Hepatocyte (in vitro differentiated cells): ENCODE measurements around the gene TRABD. TPM values are rescaled to one million over a fixed set of nuclear protein-coding genes. Genes with fewer than 3 reads are reported as not detected.

Experiments used
- DNase-seq: peaks from one replicate; pipeline ENCODE4 v3.0.0-alpha.2; 2016; ENCODE audit warnings: low spot score
- H2AFZ ChIP-seq: fragments of 200-600 bp; sonication (generic); 2 replicates; pipeline ENCODE4 v1.6.0; 2016; ENCODE audit warnings: antibody characterized with exemption, mild to moderate bottlenecking
- H3K27ac ChIP-seq: fragments of 200-600 bp; sonication (generic); 2 replicates; pipeline ENCODE4 v1.5.1; 2016; ENCODE audit warnings: mild to moderate bottlenecking
- H3K27me3 ChIP-seq: fragments of 200-600 bp; sonication (generic); 2 replicates; pipeline ENCODE4 v1.6.1; 2016
- H3K36me3 ChIP-seq: fragments of 200-600 bp; sonication (generic); replicated peaks from 2 replicates; pipeline ENCODE4 v1.5.1; 2016; ENCODE audit warnings: low read depth; ENCODE audit not compliant: insufficient read depth
- H3K4me1 ChIP-seq: fragments of 200-600 bp; sonication (generic); 2 replicates; pipeline ENCODE4 v1.5.1; 2016; ENCODE audit warnings: mild to moderate bottlenecking, moderate library complexity; ENCODE audit not compliant: insufficient read depth
- H3K4me2 ChIP-seq: fragments of 200-600 bp; sonication (generic); 2 replicates; pipeline ENCODE4 v1.6.0; 2016
- H3K4me3 ChIP-seq: fragments of 200-600 bp; sonication (generic); 2 replicates; pipeline ENCODE4 v1.5.1; 2016; ENCODE audit warnings: mild to moderate bottlenecking
- H3K79me2 ChIP-seq: fragments of 200-600 bp; sonication (generic); 2 replicates; pipeline ENCODE4 v1.6.0; 2017; ENCODE audit warnings: mild to moderate bottlenecking
- H3K9me2 ChIP-seq: fragments of 200-600 bp; sonication (generic); replicated peaks from 2 replicates; pipeline ENCODE4 v1.6.0; 2017; ENCODE audit warnings: mild to moderate bottlenecking; ENCODE audit not compliant: insufficient read depth
- H3K9me3 ChIP-seq: fragments of 200-600 bp; sonication (generic); 2 replicates; pipeline ENCODE4 v1.5.1; 2016; ENCODE audit warnings: low read depth, mild to moderate bottlenecking
- H4K20me1 ChIP-seq: fragments of 200-600 bp; sonication (generic); 2 replicates; pipeline ENCODE4 v1.6.0; 2016; ENCODE audit warnings: mild to moderate bottlenecking; ENCODE audit not compliant: insufficient read depth, poor library complexity, severe bottlenecking
- CTCF ChIP-seq: fragments of 200-600 bp; sonication (generic); IDR thresholded peaks from 2 replicates; pipeline ENCODE4 v1.5.1; 2016; ENCODE audit warnings: antibody characterized with exemption, mild to moderate bottlenecking; ENCODE audit not compliant: poor library complexity
- EZH2 ChIP-seq: fragments of 200-600 bp; sonication (generic); IDR thresholded peaks from 2 replicates; pipeline ENCODE4 v1.6.1; 2016; ENCODE audit warnings: antibody characterized with exemption, mild to moderate bottlenecking, borderline replicate concordance
- EZH2phosphoT487 ChIP-seq: fragments of 200-600 bp; sonication (generic); IDR thresholded peaks from one replicate; pipeline ENCODE4 v1.6.1; 2018; ENCODE audit warnings: antibody characterized with exemption, mild to moderate bottlenecking, low read depth, moderate library complexity; ENCODE audit not compliant: unreplicated experiment, severe bottlenecking
- WGBS: methylation state at CpG from one replicate; pipeline ENCODE4 v1.1.6; 2016; ENCODE audit warnings: low lambda C conversion rate; ENCODE audit errors: missing lambda C conversion rate; 5-methylcytosine and 5-hydroxymethylcytosine counted together
- polyA plus RNA-seq: library from polyadenylated mRNA; unstranded; fragments of >200 nt; fragmentation: Nextera tagmentation; extraction: Ambion mirVana; gene quantifications from 2 replicates; pipeline ENCODE4 v1.2.1, GENCODE V29; 2016
- total RNA-seq: library from RNA; depleted of rRNA; stranded (reverse); fragments of >200 nt; gene quantifications from 2 replicates; pipeline ENCODE4 v1.2.3, GENCODE V29; 2014

TRABD gene
- total and polyA plus RNA-seq, 2 experiments from 2014 or later: 25.9 to 62.3 TPM

DNA sequence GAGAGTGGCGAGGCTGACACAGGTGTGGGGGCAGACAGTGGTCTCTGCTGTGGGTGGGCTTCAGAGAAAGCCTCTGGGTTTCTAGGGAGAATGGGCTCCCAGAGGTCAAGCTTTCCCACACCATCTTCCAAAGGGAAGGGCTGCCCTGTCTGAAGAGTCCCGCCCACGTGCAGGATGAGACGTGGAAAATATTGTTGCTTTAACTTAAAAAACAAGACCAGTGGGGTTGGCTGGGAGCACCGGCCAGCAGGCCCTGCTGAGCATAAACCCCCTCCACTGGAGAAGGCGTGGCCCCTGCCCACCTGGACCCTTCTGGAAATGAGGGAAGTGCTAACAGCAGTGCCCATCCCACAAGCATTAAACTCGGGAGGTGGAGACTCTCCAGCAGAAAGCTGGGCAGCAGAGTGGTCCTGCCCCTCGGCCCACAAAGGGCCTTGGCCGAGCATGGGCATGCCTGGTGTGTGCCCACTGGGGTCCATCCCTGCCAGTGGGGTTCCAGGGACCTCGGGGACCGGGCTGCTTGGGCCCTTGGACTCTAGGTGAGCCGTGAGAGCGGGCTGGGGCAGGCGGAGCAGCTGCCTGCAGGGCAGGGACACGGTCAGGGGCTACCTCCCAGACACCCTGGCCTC, 30.5 kb downstream of the TRABD start:
- H3K9me3 ChIP-seq: no peaks in the 10 kb centered on the region
- H3K27me3 ChIP-seq: no peaks in the 10 kb centered on the region
- peaks cover 33% of the 10 kb centered on the region for H3K79me2 ChIP-seq
- DNase-seq: no peak
- no peak overlapping the region for H3K4me3 ChIP-seq
- no peak overlapping the region for H3K27ac ChIP-seq
- no peak overlapping the region for H2AFZ ChIP-seq
- no peaks in the 10 kb centered on the region for H3K9me2 ChIP-seq
- no peaks in the 10 kb centered on the region for H3K36me3 ChIP-seq
- peaks cover 20% of the 10 kb centered on the region for H4K20me1 ChIP-seq
- no peak overlapping the region for H3K4me2 ChIP-seq
- no peak for TF ChIP-seq EZH2phosphoT487
- TF ChIP-seq CTCF: no peak
- no peak for TF ChIP-seq EZH2
- H3K4me1 ChIP-seq: no peaks in the 10 kb centered on the region
- WGBS: 94% methylated on average over 14 of the region's 15 CpGs

DNA sequence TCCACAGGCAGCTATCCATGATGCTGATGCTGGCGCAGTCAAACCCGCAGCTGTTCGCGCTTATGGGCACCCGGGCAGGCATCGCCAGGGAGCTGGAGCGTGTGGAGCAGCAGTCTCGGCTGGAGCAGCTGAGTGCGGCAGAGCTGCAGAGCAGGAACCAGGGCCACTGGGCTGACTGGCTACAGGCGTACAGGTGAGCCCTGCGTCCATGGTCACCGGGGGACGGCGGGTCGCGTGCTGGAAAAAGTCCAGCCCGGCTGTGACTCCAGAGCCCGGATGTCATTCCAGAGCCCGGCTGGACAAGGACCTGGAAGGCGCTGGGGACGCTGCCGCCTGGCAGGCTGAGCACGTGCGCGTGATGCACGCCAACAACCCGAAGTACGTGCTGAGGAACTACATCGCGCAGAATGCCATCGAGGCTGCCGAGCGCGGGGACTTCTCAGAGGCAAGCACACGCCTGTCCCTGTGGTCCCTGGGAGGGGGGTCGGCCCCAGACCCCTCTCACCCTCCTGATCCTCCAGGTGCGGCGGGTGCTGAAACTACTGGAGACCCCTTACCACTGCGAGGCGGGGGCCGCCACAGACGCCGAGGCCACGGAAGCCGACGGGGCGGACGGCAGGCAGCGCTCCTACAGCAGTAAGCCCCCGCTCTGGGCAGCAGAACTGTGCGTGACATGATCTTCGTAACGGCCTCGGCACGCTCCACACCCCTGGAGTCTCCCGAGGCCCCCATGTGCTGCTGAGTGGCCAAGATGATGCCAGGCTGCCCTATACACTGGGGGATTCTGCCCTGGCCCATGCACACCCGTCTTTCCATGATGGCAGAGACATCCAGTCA, 31.2 kb downstream of the TRABD start:
- Histone ChIP-seq H4K20me1 (peaks cover 17% of the 10 kb centered on the region), H3K79me2 (peaks cover 26% of the 10 kb centered on the region), H3K9me3 (no peaks in the 10 kb centered on the region), H3K27ac (no peak overlapping the region), H2AFZ (no peak overlapping the region), H3K4me1 (no peaks in the 10 kb centered on the region), H3K9me2 (no peaks in the 10 kb centered on the region), H3K27me3 (no peaks in the 10 kb centered on the region), H3K4me3 (no peak overlapping the region), H3K4me2 (no peak overlapping the region), H3K36me3 (no peaks in the 10 kb centered on the region)
- no peak for TF ChIP-seq CTCF
- no peak for TF ChIP-seq EZH2
- no peak for TF ChIP-seq EZH2phosphoT487
- 98% methylated on average over 53 of the region's 57 CpGs for WGBS
- no peak for DNase-seq

DNA sequence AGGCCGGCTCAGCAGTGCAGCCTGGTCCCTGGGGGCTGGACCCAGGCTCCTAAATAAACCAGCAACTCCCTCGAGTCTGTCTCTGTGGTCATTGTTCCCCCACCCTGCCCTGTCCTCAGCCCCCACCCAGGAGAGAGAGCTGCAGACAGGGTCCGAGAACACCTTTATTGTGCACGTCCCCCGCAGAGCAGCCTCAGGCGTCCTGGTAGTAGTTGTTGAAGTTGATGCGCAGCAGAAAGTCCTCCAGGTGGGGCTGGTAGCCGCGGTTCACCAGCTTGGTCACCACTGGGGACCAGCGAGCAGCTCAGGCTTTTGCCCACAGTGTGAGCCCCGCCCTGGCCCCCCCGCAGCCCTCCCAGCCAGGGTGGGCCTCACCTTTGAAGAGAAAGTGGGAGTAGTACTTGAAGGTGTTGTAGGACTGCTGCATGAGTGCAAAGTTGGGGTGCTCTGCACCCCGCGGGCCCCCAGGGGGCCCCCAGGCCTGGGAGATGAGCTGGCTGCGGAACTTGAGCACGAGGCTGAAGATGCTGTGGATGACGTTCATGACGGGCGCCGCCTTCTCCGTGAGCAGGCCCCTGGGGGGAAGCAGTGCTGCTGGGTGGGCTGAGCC, 31.9 kb downstream of the TRABD start:
- no peak overlapping the region for H3K4me3 ChIP-seq
- no peaks in the 10 kb centered on the region for H3K27me3 ChIP-seq
- H3K4me2 ChIP-seq: no peak overlapping the region
- no peak for TF ChIP-seq EZH2phosphoT487
- TF ChIP-seq CTCF: no peak
- no peak for TF ChIP-seq EZH2
- no peaks in the 10 kb centered on the region for H3K9me3 ChIP-seq
- 93% methylated on average over 19 of the region's 21 CpGs for WGBS
- H3K27ac ChIP-seq: no peak overlapping the region
- H3K79me2 ChIP-seq: peaks cover 18% of the 10 kb centered on the region
- DNase-seq: no peak
- peaks cover 15% of the 10 kb centered on the region for H4K20me1 ChIP-seq
- no peaks in the 10 kb centered on the region for H3K9me2 ChIP-seq
- H3K36me3 ChIP-seq: no peaks in the 10 kb centered on the region
- H2AFZ ChIP-seq: no peak overlapping the region
- no peaks in the 10 kb centered on the region for H3K4me1 ChIP-seq
